ENCODE results near the gene TLE5.

DNA sequence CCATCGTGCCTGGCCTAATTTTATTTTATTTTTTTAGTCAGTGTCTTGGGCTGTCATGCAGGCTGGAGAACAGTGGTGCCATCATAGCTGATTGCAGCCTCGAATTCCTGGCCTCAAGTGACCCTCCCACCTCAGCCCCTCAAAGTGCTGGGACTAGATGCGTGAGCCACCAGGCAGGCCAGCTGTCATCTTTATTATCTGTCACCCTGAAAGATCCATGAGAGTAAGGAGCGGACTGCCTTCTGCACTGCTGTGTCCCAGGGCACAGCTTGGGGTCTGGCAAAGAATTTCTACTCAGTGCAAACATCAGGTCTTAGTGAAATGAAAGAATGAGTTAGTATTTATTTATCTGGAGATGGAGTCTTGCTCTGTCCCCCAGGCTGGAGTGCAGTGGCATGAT, 9.5 kb upstream of the TLE5 start:
- TF ChIP-seq, protein P1, sequence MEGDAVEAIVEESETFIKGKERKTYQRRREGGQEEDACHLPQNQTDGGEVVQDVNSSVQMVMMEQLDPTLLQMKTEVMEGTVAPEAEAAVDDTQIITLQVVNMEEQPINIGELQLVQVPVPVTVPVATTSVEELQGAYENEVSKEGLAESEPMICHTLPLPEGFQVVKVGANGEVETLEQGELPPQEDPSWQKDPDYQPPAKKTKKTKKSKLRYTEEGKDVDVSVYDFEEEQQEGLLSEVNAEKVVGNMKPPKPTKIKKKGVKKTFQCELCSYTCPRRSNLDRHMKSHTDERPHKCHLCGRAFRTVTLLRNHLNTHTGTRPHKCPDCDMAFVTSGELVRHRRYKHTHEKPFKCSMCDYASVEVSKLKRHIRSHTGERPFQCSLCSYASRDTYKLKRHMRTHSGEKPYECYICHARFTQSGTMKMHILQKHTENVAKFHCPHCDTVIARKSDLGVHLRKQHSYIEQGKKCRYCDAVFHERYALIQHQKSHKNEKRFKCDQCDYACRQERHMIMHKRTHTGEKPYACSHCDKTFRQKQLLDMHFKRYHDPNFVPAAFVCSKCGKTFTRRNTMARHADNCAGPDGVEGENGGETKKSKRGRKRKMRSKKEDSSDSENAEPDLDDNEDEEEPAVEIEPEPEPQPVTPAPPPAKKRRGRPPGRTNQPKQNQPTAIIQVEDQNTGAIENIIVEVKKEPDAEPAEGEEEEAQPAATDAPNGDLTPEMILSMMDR (IDR thresholded peaks at IDR 0.05; ENCODE audit: poor library complexity): no peak
- TF ChIP-seq EZH2 (IDR thresholded peaks at IDR 0.05; ENCODE audit: borderline replicate concordance) (no peak), EZH2phosphoT487 (IDR thresholded peaks at IDR 0.05; ENCODE audit: low read depth, severe bottlenecking, unreplicated experiment) (no peak)

All from hepatocyte (in vitro differentiated cells).